ENCODE measurements around the gene DNTTIP2. TPM values are rescaled to one million over a fixed set of nuclear protein-coding genes. Genes with fewer than 3 reads are reported as not detected.

The DNTTIP2 gene
- total RNA-seq, 1 experiment from 2014 or later: 66.1 TPM

DNA sequence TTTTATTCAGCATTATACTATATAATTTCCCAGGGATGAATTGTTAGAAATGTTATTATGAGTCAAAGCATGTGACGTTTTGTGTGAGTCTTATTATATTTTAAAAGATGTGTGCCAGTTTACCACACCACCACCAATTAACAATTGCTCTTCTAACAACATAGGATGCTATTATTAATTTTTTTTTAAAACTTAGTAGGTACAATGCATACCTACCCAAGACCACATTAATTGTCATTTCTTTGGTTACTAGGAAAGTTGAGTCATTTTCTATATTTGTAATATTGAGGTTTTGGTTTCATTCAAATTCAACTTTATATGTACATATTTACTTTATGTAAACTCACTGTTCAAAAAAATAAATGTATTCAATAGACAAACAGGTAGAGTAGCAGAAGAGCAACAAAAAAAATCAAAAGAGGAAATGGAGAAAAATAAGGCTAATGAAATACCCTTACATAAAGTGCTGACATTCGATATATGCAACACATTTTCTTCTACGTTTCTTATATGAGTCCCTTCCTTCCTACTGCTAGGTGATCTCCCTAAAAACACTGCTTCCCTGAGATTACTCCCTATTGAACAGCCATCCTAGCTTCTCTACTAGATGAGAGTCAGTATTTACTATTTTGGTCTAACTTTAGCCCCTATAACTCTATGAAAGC lies 20.7 kb upstream of the DNTTIP2 start:
- no peaks in the 10 kb centered on the region for H3K9me2 ChIP-seq (ENCODE audit: insufficient read depth)
- H2AFZ ChIP-seq (ENCODE audit: low read depth, low read length, poor library complexity, severe bottlenecking): no peak overlapping the region
- POLR2A ChIA-PET: no interaction called here
- no peaks in the 10 kb centered on the region for H3K9me3 ChIP-seq (ENCODE audit: control insufficient read depth in 1 of 2, insufficient read depth in 1 of 2, low read depth in 1 of 2, low read length in 2 of 2)
- no TSS peak for BruUV-seq (replicated peaks)
- H3K36me3 ChIP-seq (ENCODE audit: control insufficient read depth in 1 of 2, insufficient read depth in 2 of 2, low read length in 2 of 2): peaks cover 0 to 26% of the 10 kb centered on the region in 2 experiments; a peak in 3 of 4 replicates
- RAD21 ChIA-PET (ENCODE audit: low non-redundant PET in 1 of 2, low total read pairs in 2 of 2, uncharacterized antibody in 2 of 2, unreplicated experiment in 2 of 2): no interaction called here
- intact Hi-C loops (cut with micrococcal nuclease): loop anchor here (10.0 kb wide), 1 partner anchor 435 kb away; no protein-coding TSS in a partner anchor
- CTCF ChIA-PET: no interaction called here
- DNase-seq (ENCODE audit: low read depth, low spot score): no peak
- no peaks in the 10 kb centered on the region for H4K20me1 ChIP-seq (ENCODE audit: insufficient read depth)
- H3K27me3 ChIP-seq (ENCODE audit: insufficient read depth, low read length): no peaks in the 10 kb centered on the region
- no peak for ATAC-seq
- no peak overlapping the region for H3K4me2 ChIP-seq (ENCODE audit: low read length)
- no peak overlapping the region for H3K27ac ChIP-seq (ENCODE audit: low read depth, low read length)
- H3K79me2 ChIP-seq (ENCODE audit: insufficient read depth, low read length): peaks cover 44% of the 10 kb centered on the region
- H3K9ac ChIP-seq (ENCODE audit: low read length): no peak overlapping the region
- no peaks in the 10 kb centered on the region for H3K4me1 ChIP-seq (ENCODE audit: control insufficient read depth in 1 of 2, insufficient read depth in 2 of 2, low read length in 2 of 2)
- H3K4me3 ChIP-seq (replicated peaks in 1 of 2; ENCODE audit: low read depth in 1 of 2, low read length in 2 of 2): no peak overlapping the region
- TF ChIP-seq ZNF274 (IDR thresholded peaks at IDR 0.05; ENCODE audit: low read depth, low read length) (no peak), TCF7L2 (IDR thresholded peaks at IDR 0.05; ENCODE audit: borderline replicate concordance, extremely low read depth, insufficient read depth, insufficient read length) (no peak), SIN3A (IDR thresholded peaks at IDR 0.05; ENCODE audit: low read depth) (no peak), POLR2A (IDR thresholded peaks at IDR 0.05; ENCODE audit: borderline replicate concordance, extremely low read depth, insufficient read depth, insufficient read length) (no peak), RAD21 (IDR thresholded peaks at IDR 0.05; ENCODE audit: low read depth) (no peak)

DNA sequence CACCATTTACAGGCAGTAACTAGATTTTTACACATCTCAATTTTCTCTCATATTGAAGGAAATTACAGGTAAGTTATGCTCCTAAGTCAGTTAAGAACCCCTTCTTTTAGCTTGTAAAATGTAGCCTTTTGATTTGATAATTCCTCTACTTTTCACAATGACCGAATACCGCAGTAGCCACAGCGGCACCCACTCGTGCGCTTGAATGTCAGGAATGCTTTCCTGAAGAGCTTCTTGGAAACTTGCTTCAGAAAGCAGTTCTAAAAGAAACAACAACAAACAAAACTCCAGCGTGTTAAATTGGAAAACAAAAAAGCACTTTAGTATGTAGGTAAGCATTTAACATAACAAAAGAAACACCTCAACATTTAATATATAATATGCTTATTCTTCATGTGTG lies 9.9 kb upstream of the DNTTIP2 start:
- ChIA-PET CTCF (no interaction called here), POLR2A (interaction anchor here (1.0 kb wide), 1 partner anchor 9 kb away, joined by 4 read pairs; the partner anchor contains the start of gene DNTTIP2), RAD21 (ENCODE audit: low non-redundant PET in 1 of 2, low total read pairs in 2 of 2, uncharacterized antibody in 2 of 2, unreplicated experiment in 2 of 2) (no interaction called here)
- Histone ChIP-seq H3K9me2 (ENCODE audit: insufficient read depth) (no peaks in the 10 kb centered on the region), H4K20me1 (ENCODE audit: insufficient read depth) (no peaks in the 10 kb centered on the region), H3K4me1 (ENCODE audit: control insufficient read depth in 1 of 2, insufficient read depth in 2 of 2, low read length in 2 of 2) (no peaks in the 10 kb centered on the region), H3K9ac (ENCODE audit: low read length) (no peak overlapping the region), H3K9me3 (ENCODE audit: control insufficient read depth in 1 of 2, insufficient read depth in 1 of 2, low read depth in 1 of 2, low read length in 2 of 2) (no peaks in the 10 kb centered on the region), H3K4me3 (replicated peaks in 1 of 2; ENCODE audit: low read depth in 1 of 2, low read length in 2 of 2) (no peak overlapping the region), H3K27me3 (ENCODE audit: insufficient read depth, low read length) (no peaks in the 10 kb centered on the region), H3K36me3 (ENCODE audit: control insufficient read depth in 1 of 2, insufficient read depth in 2 of 2, low read length in 2 of 2) (peaks cover 14 to 18% of the 10 kb centered on the region in 2 experiments), H3K27ac (ENCODE audit: low read depth, low read length) (no peak overlapping the region), H3K79me2 (ENCODE audit: insufficient read depth, low read length) (peaks cover 21% of the 10 kb centered on the region; the same call in 1 of the 2 replicates), H3K4me2 (ENCODE audit: low read length) (no peak overlapping the region), H2AFZ (ENCODE audit: low read depth, low read length, poor library complexity, severe bottlenecking) (no peak overlapping the region)
- DNase-seq (ENCODE audit: low read depth, low spot score) (no peak), ATAC-seq (no peak)
- intact Hi-C loops (cut with micrococcal nuclease): no loop called here
- no TSS peak for BruUV-seq (replicated peaks)
- TF ChIP-seq EZH2 (IDR thresholded peaks at IDR 0.05): no peak
- no peak for TF ChIP-seq RAD21 (IDR thresholded peaks at IDR 0.05; ENCODE audit: low read depth)
- TF ChIP-seq, protein P1, sequence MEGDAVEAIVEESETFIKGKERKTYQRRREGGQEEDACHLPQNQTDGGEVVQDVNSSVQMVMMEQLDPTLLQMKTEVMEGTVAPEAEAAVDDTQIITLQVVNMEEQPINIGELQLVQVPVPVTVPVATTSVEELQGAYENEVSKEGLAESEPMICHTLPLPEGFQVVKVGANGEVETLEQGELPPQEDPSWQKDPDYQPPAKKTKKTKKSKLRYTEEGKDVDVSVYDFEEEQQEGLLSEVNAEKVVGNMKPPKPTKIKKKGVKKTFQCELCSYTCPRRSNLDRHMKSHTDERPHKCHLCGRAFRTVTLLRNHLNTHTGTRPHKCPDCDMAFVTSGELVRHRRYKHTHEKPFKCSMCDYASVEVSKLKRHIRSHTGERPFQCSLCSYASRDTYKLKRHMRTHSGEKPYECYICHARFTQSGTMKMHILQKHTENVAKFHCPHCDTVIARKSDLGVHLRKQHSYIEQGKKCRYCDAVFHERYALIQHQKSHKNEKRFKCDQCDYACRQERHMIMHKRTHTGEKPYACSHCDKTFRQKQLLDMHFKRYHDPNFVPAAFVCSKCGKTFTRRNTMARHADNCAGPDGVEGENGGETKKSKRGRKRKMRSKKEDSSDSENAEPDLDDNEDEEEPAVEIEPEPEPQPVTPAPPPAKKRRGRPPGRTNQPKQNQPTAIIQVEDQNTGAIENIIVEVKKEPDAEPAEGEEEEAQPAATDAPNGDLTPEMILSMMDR (IDR thresholded peaks at IDR 0.05 in 2 of 3, conservative IDR thresholded peaks at IDR 0.05 in 1 of 3; ENCODE audit: borderline replicate concordance in 1 of 3, insufficient read depth in 1 of 3, low read depth in 2 of 3, low read length in 2 of 3): no peak
- TF ChIP-seq FOSL1 (IDR thresholded peaks at IDR 0.05; ENCODE audit: low read depth): no peak
- TF ChIP-seq, protein P2, sequence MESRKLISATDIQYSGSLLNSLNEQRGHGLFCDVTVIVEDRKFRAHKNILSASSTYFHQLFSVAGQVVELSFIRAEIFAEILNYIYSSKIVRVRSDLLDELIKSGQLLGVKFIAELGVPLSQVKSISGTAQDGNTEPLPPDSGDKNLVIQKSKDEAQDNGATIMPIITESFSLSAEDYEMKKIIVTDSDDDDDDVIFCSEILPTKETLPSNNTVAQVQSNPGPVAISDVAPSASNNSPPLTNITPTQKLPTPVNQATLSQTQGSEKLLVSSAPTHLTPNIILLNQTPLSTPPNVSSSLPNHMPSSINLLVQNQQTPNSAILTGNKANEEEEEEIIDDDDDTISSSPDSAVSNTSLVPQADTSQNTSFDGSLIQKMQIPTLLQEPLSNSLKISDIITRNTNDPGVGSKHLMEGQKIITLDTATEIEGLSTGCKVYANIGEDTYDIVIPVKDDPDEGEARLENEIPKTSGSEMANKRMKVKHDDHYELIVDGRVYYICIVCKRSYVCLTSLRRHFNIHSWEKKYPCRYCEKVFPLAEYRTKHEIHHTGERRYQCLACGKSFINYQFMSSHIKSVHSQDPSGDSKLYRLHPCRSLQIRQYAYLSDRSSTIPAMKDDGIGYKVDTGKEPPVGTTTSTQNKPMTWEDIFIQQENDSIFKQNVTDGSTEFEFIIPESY (IDR thresholded peaks at IDR 0.05; ENCODE audit: extremely low read depth, insufficient replicate concordance, low read length): no peak
- no peak for TF ChIP-seq SP1 (IDR thresholded peaks at IDR 0.05; ENCODE audit: low read depth)
- no peak for TF ChIP-seq EZH2phosphoT487 (IDR thresholded peaks at IDR 0.05; ENCODE audit: borderline replicate concordance)
- no peak for TF ChIP-seq ZNF274 (IDR thresholded peaks at IDR 0.05; ENCODE audit: low read depth, low read length)
- TF ChIP-seq EGR1 (IDR thresholded peaks at IDR 0.05; ENCODE audit: low read depth): no peak
- no peak for TF ChIP-seq CBX3 (IDR thresholded peaks at IDR 0.05; ENCODE audit: low read depth)
- TF ChIP-seq YY1 (IDR thresholded peaks at IDR 0.05; ENCODE audit: extremely low read depth, insufficient replicate concordance, low read depth, low read length): no peak
- no peak for TF ChIP-seq ELF1 (IDR thresholded peaks at IDR 0.05; ENCODE audit: borderline replicate concordance, low read depth)
- TF ChIP-seq POLR2AphosphoS5 (IDR thresholded peaks at IDR 0.05; ENCODE audit: low read depth, low read length): no peak
- TF ChIP-seq JUND (IDR thresholded peaks at IDR 0.05): no peak
- TF ChIP-seq CEBPB (IDR thresholded peaks at IDR 0.05; ENCODE audit: low read depth): no peak

Data from HCT116 (cell line).